DND-41 (cell line): ENCODE results near the gene CTXND1.
"Not testable (repeated sequence)": the region's sequence is repeated elsewhere in the genome, so short reads cannot be mapped to it uniquely, and the experiment has no call there.

Experiments
- ATAC-seq: fragments of 200-7000 bp; cut with Tn5 transposase; 3 replicates; pipeline ENCODE4 v1.9.1; 2021; ENCODE audit warnings: low read depth; ENCODE audit not compliant: insufficient read depth
- DNase-seq: peaks from one replicate; pipeline ENCODE4 v3.0.0-alpha.2; 2020
- H2AFZ ChIP-seq: 2 replicates; pipeline ENCODE4 v1.6.0; 2012; ENCODE audit warnings: low read depth, low read length
- H3K27ac ChIP-seq: 2 replicates; pipeline ENCODE4 v1.5.1; 2012; ENCODE audit warnings: low read length, inconsistent platforms
- H3K27me3 ChIP-seq: fragments of 200-600 bp; sonication (generic); 2 replicates; pipeline ENCODE4 v1.6.0; 2012; ENCODE audit warnings: low read length, mild to moderate bottlenecking, inconsistent platforms; ENCODE audit not compliant: insufficient read depth, poor library complexity
- H3K36me3 ChIP-seq: 2 replicates; pipeline ENCODE4 v1.5.1; 2012; ENCODE audit warnings: low read length, inconsistent platforms; ENCODE audit not compliant: insufficient read depth
- H3K4me1 ChIP-seq: 2 replicates; pipeline ENCODE4 v1.5.1; 2012; ENCODE audit warnings: mild to moderate bottlenecking, low read length; ENCODE audit not compliant: insufficient read depth
- H3K4me2 ChIP-seq: 2 replicates; pipeline ENCODE4 v1.6.0; 2012; ENCODE audit warnings: mild to moderate bottlenecking, moderate library complexity, low read length, inconsistent platforms; ENCODE audit not compliant: insufficient read depth
- H3K4me3 ChIP-seq, 2 experiments: fragments of 200-600 bp in 1 of 2; shearing (Covaris generic) in 1 of 2; 2 replicates each; pipeline ENCODE4 v1.5.1; 2012 to 2016; ENCODE audit warnings: inconsistent platforms in 2 of 2, low read length in 2 of 2, mild to moderate bottlenecking in 2 of 2, low read depth in 1 of 2, moderate library complexity in 1 of 2
- H3K79me2 ChIP-seq: 2 replicates; pipeline ENCODE4 v1.6.0; 2012; ENCODE audit warnings: low read length, inconsistent platforms; ENCODE audit not compliant: insufficient read depth
- H3K9ac ChIP-seq: 2 replicates; pipeline ENCODE4 v1.6.0; 2012; ENCODE audit warnings: low read depth, mild to moderate bottlenecking, inconsistent platforms, low read length, moderate library complexity
- H3K9me3 ChIP-seq: 2 replicates; pipeline ENCODE4 v1.5.1; 2012; ENCODE audit warnings: low read length, moderate library complexity, mild to moderate bottlenecking, inconsistent platforms; ENCODE audit not compliant: insufficient read depth, severe bottlenecking
- H4K20me1 ChIP-seq: 2 replicates; pipeline ENCODE4 v1.6.0; 2012; ENCODE audit warnings: low read length; ENCODE audit not compliant: insufficient read depth
- EZH2 ChIP-seq: IDR thresholded peaks from 3 replicates; pipeline ENCODE4 v1.6.1; 2012; ENCODE audit warnings: borderline replicate concordance, low read depth, mild to moderate bottlenecking, moderate library complexity, low read length, inconsistent platforms; ENCODE audit not compliant: severe bottlenecking
- TF ChIP-seq, protein P1 (sequence below): IDR thresholded peaks from 2 replicates; pipeline ENCODE4 v1.5.1; 2012; ENCODE audit warnings: borderline replicate concordance, low read length, moderate library complexity, mild to moderate bottlenecking; ENCODE audit not compliant: poor library complexity, severe bottlenecking; ENCODE audit errors: extremely low read depth

The CTXND1 gene

DNA sequence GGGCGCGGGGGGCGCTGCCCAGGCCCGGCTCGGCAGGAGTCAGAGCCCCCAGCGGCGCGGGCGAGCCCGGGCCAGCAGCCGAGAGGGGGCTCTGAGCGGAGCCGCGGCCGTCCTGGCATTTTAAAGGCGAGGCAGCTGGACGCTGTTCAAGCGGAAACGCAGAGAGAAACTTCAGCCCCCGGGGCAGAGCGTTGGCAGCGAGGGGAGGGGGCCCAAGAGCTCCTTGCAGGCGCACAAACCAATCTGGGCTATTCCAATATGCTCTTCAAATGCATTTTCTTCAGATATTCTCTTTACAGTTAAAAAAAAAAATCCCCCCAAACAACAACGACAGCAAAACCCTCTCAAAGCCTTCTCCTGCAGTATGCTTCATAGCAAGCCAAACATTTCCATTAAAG lies at the start of gene CTXND1:
Gene CTXND1, minus strand, starts transcription at position 93 of the 398 bp plus-strand sequence. CDS start 50,264 bp downstream, outside the sequence.
- Histone ChIP-seq H3K27me3 (no peaks in the 10 kb centered on the region), H3K4me2 (no peak within 1 kb of the TSS)

DNA sequence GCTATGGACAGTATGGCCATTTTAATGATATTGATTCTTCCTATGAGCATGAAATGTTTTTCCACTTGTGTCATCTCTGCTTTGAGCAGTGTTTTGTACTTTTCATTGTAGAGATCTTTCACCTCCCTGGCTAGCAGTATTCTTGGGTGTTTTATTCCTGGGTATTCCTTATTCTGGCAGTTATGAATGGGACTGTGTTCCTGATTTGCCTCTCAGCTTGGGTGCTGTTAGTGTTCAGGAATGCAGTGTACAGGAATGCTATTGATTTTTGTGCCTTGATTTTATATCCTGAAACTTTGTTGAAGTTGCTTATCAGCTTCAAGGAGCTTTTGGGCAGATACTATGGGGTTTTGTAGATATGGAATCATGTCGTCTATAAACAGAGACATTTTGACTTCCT lies 49.5 kb upstream of the CTXND1 start:
- H3K9me3 ChIP-seq = no peaks in the 10 kb centered on the region
- H3K36me3 ChIP-seq = no peaks in the 10 kb centered on the region
- H2AFZ ChIP-seq = no peak overlapping the region
- H3K4me3 ChIP-seq = no peak overlapping the region
- no peak overlapping the region for H3K4me2 ChIP-seq
- no peak for DNase-seq
- no peaks in the 10 kb centered on the region for H3K4me1 ChIP-seq
- no peaks in the 10 kb centered on the region for H4K20me1 ChIP-seq
- H3K9ac ChIP-seq = no peak overlapping the region
- H3K27me3 ChIP-seq = no peaks in the 10 kb centered on the region
- H3K27ac ChIP-seq = no peak overlapping the region
- no peak for ATAC-seq
- H3K79me2 ChIP-seq = no peaks in the 10 kb centered on the region
- TF ChIP-seq, protein P1, sequence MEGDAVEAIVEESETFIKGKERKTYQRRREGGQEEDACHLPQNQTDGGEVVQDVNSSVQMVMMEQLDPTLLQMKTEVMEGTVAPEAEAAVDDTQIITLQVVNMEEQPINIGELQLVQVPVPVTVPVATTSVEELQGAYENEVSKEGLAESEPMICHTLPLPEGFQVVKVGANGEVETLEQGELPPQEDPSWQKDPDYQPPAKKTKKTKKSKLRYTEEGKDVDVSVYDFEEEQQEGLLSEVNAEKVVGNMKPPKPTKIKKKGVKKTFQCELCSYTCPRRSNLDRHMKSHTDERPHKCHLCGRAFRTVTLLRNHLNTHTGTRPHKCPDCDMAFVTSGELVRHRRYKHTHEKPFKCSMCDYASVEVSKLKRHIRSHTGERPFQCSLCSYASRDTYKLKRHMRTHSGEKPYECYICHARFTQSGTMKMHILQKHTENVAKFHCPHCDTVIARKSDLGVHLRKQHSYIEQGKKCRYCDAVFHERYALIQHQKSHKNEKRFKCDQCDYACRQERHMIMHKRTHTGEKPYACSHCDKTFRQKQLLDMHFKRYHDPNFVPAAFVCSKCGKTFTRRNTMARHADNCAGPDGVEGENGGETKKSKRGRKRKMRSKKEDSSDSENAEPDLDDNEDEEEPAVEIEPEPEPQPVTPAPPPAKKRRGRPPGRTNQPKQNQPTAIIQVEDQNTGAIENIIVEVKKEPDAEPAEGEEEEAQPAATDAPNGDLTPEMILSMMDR = no peak
- TF ChIP-seq EZH2 = no peak

More for the DNA sequence above, at the start of gene CTXND1:
- ATAC-seq = no peak
- no peak within 1 kb of the TSS for H2AFZ ChIP-seq
- no peak within 1 kb of the TSS for H3K9ac ChIP-seq
- no peak within 1 kb of the TSS for H3K4me3 ChIP-seq
- H3K9me3 ChIP-seq = no peaks in the 10 kb centered on the region
- no peaks in the 10 kb centered on the region for H3K79me2 ChIP-seq
- no peak within 1 kb of the TSS for H3K27ac ChIP-seq
- TF ChIP-seq EZH2 = no peak
- TF ChIP-seq, protein P1 = no peak
- no peaks in the 10 kb centered on the region for H4K20me1 ChIP-seq
- DNase-seq = no peak
- no peaks in the 10 kb centered on the region for H3K36me3 ChIP-seq
- no peaks in the 10 kb centered on the region for H3K4me1 ChIP-seq

DNA sequence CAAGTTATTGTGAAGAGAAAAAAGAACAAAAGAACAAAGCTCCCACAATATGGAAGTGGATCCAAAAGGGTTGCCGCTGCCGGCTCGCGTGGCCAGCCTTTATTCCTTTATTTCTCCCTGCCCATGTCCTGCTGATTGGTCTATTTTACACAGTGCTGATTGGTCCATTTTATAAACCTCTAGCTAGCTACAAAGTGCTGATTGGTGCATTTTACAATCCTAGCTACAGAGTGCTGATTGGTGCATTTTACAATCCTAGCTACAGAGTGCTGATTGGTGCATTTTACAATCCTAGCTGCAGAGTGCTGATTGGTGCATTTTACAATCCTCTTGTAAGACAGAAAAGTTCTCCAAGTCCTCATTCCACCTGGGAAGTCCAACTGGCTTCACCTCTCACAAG lies 43.8 kb upstream of the CTXND1 start:
- not testable (repeated sequence) for H3K79me2 ChIP-seq, H3K27ac ChIP-seq, H3K4me3 ChIP-seq, H4K20me1 ChIP-seq, H3K27me3 ChIP-seq, H3K36me3 ChIP-seq, H3K9ac ChIP-seq, H3K4me2 ChIP-seq, H3K9me3 ChIP-seq, DNase-seq, H2AFZ ChIP-seq, H3K4me1 ChIP-seq, ATAC-seq

DNA sequence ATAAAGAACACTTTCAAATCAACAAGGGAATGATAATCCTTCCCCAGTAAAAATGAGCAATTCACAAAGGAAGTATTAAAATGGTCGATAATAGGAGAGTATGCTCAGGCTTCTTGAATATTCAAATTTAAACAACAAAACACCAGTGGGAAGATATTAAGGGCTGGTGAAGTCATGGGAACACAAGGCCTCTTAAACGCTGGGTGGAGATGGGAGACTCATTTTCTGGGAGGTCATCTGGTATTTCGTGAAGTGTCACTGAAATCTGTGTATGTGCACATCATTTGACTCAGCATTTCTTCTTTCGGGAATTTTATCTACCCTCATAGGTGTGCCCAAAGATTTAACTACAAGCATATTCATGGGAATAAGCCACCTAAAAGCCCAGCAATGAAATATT lies 40.1 kb upstream of the CTXND1 start:
- Histone ChIP-seq H2AFZ (no peak overlapping the region), H3K27me3 (no peaks in the 10 kb centered on the region), H3K9me3 (no peaks in the 10 kb centered on the region), H3K4me2 (no peak overlapping the region), H3K4me3 (no peak overlapping the region), H3K79me2 (no peaks in the 10 kb centered on the region), H4K20me1 (no peaks in the 10 kb centered on the region), H3K9ac (no peak overlapping the region), H3K4me1 (no peaks in the 10 kb centered on the region), H3K36me3 (no peaks in the 10 kb centered on the region), H3K27ac (no peak overlapping the region)
- no peak for ATAC-seq
- TF ChIP-seq, protein P1 = no peak
- TF ChIP-seq EZH2 = no peak
- DNase-seq = no peak

DNA sequence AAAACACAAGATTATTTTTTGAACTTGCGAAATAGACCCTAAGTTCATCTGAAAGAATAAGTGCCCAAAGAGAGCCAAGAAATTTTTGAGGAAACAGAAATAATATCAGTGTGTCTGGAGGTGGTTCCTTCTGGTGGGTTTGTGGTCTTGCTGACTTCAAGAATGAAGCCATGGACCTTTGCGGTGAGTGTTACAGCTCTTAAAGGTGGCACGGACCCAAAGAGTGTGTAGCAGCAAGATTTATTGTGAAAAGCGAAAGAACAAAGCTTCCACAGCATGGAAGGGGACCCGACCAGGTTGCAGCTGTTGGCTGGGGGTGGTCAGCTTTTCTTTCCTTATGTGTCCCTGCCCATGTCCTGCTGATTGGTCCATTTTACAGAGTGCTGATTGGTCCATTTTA lies 38.9 kb upstream of the CTXND1 start:
- H2AFZ ChIP-seq, H3K9ac ChIP-seq, H4K20me1 ChIP-seq, H3K4me1 ChIP-seq, H3K27me3 ChIP-seq, H3K27ac ChIP-seq, H3K4me2 ChIP-seq, ATAC-seq, H3K9me3 ChIP-seq, H3K36me3 ChIP-seq, H3K4me3 ChIP-seq, H3K79me2 ChIP-seq, DNase-seq: not testable (repeated sequence)
